GM21360 (cell line): Measurements from ENCODE around the gene BRD1.
"Not testable (repeated sequence)": the region's sequence is repeated elsewhere in the genome, so short reads cannot be mapped to it uniquely, and the experiment has no call there.

ENCODE experiments used
- ATAC-seq: cut with Tn5 transposase; IDR thresholded peaks from one replicate; pipeline ENCODE4 v1.9.1; 2021; ENCODE audit warnings: mild to moderate bottlenecking, moderate library complexity; ENCODE audit not compliant: unreplicated experiment

Gene BRD1

DNA sequence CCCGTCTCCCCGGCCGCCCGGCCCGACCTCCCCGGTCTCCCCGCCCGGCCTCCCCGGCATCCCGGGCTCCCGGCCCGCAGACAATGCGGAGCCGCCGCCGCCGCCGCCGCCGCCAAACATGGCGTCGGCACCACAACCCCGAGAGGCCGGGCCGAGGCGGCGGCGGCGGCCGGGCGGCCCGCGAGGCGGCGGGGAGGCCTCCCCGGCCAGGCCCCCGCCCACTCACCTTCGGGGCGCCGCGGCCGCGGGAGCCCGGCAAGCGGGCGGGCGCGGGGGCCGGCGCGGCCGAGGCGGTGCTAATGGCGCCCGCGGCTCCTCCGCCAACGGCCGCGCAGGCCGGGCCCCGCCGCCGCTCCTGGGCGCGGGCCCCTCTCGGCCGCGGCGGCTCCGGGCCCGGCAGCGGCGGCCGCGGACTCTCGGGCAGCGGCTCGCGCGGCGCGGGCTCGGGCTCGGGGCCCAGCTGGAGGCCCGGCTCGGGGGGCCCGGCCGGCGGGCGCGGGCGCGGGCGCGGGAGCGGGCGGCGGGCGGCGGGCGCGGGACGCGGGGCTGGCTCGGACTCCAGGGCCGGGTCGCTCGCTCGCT, 311 bp downstream of the BRD1 start:
- ATAC-seq, result no peak

DNA sequence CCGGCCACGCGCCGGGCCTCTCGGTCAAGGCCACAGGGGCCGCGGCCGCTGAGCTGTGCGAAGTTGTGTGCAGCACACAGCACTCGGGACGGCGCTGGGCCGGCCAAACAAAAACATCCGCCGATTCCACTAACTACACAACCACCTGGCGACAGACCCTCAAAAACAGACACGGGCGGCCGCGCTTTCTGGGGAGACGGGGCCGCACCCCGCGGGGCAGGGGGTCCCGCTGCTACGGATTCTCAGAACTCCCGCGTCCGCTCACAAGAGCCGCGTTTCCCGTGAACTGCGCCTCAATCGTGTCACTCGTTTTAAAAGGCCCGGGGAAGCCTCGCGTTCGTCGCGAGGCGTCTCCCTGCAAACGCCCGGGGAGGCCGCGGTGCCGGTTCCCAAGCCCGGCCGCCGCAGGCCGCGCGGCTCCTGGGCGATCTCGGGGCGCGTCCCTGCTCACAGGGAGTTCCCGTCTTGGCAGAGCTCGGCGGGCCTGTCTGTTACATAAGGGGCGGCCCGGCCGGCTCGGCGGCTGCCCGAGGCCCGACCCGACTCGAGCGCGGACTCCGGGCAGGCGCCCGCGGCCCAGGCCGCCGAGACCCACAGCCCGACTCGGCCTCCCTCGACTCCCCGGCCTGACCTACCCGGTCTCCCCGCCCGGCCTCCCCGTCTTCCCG, 936 bp downstream of the BRD1 start:
- ATAC-seq, result no peak

DNA sequence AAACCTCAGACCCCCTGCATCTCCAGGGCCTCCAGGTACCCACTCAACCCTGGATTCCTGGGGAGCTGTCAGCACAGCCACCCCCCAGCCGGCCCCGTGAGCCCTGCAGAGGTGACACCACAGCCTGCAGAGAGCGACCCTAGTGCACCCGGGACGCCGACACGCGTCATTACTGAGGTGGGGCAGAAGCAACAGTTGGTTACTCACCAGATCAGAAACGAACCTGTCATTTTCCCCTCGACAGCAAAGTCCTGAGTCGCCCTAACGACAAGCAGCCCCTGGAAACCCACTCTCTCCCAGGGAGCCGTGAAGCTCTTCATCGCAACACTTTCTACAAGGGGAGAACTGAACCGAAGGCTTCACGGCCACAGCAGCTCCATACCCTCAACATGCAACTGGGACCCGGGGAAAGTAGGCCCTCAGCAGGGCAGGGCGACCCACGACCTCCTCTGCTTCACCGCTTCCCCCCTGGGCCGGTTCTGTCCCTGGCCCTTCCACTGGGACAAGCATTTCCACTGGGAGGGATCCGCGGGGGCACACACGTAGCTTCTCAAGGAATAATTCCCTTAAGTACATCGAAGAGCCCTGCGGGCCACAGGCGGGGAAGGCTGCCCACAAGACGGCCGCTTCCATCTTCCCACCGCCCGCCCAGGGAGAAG, 1.6 kb downstream of the BRD1 start:
- ATAC-seq, result no peak

DNA sequence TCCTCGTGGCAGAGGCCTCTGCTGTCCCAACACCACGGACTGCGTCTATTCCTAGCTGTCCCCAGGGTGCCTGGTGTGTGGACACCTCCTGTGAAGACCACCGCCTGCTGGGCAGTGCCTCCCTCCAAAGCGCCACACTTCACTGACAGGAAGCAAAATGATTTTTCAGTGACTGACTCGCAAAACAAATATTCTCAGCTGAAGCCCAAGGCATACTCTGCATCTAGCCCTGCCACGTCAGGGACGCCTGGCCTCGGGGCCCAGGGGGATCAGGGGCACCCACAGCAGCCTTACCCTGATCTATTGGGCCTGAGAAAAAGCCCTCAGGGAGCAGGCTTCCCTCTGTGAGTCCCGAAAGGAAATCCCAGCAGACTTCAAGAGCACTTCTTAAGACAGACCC, 2.2 kb downstream of the BRD1 start:
- no peak for ATAC-seq

DNA sequence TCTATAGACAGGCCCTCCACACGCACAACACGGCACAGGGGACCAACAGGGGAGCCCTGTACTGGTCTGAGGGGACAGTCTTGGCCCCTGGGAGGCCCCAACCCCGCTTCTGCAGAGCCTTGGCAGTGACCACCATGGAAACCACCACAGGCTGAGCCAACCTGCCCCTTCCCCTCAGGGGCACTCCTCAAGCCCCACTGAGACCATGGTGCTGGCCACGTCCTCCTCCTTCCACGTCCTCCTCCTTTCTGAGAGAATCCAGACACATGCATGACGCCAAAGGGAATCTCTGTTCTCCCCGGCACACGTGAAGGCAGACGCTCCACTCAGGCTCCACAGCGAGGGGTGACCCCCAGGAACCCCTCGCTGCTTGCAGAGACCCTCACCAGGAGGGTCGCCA, 2.7 kb downstream of the BRD1 start:
- ATAC-seq, result no peak

DNA sequence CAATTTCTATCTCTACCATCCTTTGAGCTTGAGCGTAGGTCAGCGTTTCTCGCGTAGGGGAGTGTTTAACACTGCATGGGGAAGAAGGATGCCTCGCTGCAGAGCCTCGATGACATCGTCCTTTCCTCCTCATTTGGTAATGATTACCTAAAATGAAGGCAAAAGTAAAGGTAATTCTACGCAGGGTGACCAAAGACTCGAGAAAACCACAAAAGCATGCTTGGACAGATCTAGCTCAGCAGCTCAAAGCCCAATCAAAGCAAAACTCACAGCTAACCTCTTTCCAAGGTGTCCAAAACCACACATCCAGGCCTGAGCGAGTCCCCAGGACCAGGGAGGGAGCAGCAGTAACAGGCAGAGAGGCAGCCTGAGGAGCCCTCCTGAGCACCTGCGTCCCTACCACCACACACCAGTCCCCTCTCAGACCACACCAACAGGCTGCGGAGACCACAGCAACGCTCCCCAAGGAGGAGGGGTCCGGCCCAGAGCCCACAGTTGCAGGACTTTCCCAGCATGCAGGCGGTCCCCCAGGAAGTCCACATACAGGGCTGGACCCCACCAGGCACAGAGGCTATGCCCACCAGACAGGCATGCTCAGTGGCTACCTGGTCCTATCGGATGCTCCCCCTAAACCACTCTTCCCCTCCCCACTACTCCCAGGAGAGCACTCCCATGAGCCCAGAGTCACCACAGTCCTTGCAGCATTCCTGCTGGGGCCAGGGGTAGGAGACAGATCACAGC, 3.3 kb downstream of the BRD1 start:
- no peak for ATAC-seq

DNA sequence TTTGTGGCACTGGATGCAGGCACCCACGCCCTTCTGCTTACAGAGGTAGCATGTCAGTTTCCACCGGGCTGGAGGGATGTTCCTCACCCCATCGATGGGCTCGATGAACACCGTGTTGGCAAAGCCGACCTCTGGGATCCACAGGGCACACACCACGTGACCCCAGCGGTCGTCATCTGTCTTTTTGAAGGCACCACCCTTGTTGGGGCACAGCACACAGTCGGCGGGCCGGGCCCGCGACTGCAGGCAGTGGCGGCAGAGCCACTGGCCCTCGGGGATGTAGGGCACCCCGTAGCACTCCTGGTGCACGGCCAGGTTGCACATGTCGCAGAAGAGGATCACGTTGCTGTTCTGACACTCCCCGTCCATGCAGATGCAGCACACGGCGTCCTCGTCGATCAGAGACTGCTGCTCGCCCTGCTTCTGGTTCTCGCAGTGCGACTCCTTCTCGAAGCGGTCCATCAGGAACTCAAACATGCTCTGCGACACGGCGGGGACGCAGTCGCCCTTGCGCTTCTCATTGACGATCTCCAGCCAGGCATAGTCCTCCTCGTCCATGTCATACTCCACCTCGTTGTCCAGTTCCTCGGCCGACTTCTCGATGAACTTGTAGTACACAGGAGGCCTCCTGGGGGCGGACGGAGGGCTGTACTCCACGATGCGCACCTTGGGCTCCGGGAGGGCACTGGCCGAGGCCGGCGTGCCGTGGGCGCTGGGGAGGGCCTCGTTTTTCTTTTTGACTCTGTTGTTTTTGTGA, 4.2 kb downstream of the BRD1 start:
- no peak for ATAC-seq

DNA sequence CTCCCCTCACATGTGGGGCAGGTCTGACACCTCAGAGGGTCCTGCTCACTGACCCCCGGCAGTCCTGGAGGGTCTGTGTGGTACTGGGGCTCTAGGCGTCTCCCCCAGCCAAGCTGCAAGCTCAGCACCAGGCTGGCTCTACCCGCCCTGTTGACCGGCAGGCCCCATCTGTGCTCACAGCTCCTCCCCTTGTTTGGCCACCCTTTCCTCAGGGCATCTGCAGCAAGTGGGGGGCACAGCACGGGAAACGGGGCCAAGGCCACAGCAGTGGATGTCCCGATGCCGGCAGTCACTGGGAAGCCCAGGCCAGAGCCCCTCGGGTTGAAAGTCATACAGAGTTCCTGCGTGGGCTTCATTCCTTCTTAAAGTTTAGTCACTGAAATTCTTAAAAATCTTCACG, 5.9 kb downstream of the BRD1 start:
- ATAC-seq, result not testable (repeated sequence)

DNA sequence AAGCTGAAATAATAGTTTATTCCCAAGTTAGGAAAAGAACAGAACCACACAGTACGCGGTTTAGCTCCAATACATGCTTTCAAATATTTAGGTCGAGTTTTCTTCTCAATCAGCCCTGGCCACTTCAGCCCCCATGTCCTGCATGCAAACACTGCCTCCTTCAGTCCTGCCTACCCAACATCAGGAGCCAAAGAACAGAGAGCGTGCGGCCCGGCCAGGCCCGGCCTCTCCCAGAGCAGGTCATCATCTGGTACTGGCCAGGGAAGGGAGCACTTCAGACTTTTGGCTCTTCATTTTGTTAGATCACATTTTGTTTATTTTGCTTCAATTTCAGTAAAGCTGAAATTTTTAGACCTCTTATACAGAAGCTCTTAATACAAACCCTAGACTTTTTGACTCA, 6.7 kb downstream of the BRD1 start:
- no peak for ATAC-seq

DNA sequence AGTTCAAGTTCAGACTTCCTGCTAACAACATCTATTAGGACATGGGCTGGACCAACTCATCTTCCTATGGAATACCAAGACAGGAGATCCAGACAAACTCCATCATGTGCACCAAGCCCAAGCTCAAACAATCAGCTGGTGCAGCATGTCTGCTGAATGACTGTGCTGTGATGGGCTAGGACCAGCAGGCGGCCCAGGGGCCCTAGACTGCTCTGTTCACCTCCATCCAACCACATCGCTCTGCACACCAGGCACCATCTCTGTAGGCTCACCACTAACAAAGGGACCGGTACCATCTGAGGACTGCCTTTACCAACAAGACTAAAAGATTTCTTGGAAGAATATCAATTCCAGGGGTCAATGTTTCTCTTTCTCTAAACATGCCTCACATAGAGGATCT, 10.3 kb downstream of the BRD1 start:
- ATAC-seq, result no peak

DNA sequence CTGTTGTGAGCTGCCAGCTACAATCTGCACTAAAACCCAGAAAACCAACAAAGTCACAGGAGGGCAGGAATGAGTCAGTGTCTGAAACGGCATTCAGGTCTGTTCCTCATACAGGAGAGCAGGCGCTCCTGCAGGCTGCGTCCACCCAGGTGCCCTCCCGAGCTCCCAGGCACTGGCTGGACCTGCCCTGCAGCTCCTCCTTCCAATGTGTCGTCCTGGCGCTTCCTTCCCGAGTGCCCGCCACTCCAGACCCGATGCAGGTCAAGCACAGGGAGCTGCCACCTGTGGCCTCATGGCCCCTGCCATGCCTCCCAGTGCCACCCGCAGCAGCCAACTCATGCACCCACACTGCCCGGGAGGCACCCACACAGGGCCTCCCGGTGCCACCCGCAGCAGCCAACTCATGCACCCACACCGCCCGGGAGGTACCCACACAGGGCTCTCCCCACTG, 12.0 kb downstream of the BRD1 start:
- no peak for ATAC-seq

DNA sequence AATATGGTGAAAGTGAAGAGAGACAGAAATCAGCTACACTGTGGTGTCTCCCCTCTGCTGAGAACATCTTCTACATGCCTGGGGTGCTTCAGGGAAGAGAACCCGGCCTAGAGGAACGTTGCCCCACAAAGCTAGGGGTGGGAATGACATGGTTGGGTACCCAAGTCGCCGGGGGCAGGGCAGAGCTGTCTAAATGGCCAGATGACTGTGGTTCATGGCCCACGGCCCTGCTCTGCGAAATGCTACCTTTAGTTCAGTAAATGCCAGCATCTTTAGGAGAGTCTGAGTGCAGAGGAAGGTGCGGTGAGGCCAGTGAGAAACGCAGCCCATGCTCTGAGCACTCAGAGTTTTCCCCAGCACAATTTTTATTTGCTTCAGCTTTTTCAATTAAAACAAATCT, 12.8 kb downstream of the BRD1 start:
- no peak for ATAC-seq

DNA sequence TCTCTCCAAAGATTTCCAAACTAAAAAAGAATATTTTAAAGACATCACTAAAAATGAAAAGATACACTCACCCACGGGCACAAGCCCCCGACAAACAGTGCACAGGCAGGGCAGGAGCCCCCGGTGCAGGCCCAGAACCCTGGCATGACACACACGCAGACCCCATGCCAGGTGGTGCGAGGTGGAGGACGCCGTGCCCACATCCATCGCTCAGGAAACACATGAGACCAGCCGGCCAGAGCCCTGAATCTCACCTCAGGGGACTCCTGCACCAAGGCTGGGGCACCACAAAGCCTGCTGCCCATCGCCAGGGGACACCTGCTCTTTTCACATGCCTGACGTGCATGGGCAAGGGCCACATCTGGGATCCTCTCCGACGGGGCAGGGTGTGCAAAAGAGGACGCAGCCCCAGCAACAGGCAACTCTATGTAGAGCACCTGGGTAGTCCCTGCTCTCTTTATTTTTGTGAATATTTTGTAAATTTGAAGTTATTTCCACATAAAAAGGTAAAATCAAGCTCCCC, 13.4 kb downstream of the BRD1 start:
- no peak for ATAC-seq

DNA sequence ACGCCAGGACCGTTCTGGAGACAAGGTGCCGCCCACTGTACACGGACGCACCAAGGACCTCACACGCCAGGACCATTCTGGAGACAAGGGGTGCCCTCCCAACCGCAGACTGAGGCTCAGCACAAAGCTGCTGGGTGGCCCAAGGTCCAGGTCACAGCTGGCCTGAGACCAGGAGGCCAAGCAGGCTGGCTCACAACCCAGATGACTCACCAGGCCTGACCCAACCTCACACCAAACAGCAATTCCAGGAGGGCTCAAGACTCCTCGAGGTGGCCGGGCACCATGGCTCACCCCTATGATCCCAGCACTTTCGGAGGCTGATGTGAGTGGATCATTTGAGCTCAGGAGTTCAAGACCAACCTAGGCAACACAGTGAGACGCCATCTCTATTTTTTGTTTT, 14.8 kb downstream of the BRD1 start:
- no peak for ATAC-seq

DNA sequence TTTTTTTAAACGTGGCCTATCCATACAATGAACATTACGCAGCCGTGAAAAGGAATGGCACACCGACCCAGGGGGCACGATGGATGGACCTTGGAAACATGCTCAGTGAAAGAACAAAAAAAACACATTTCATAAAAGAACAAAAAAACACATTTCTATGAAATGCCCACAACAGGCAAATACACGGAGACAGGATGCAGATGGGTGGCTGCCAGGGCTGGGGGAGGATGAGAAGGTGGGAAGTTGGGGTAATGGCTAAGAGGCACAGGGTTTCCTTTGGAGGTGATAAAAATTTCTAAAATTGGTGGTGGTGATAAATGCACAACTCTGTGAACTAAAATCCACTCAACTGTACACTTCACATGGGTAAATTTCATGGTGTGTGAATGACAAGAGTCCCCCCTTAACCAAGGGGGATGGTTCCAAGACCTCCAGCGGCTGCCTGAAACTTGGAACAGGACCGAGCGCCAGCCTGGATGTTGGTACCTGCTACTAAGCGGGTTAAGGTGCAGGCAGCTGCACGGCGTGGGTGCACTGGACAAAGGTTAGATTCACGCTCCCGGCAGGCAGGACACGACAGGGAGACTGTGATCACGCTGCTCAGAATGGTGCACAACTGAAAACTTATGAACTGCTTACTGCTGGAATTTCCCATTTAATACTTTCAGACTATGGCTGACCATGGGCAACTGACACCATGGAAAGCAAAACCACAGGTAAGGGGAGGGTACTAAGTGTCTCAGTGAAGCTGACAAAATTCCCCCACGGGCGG, 16.5 kb downstream of the BRD1 start:
- ATAC-seq, result no peak

DNA sequence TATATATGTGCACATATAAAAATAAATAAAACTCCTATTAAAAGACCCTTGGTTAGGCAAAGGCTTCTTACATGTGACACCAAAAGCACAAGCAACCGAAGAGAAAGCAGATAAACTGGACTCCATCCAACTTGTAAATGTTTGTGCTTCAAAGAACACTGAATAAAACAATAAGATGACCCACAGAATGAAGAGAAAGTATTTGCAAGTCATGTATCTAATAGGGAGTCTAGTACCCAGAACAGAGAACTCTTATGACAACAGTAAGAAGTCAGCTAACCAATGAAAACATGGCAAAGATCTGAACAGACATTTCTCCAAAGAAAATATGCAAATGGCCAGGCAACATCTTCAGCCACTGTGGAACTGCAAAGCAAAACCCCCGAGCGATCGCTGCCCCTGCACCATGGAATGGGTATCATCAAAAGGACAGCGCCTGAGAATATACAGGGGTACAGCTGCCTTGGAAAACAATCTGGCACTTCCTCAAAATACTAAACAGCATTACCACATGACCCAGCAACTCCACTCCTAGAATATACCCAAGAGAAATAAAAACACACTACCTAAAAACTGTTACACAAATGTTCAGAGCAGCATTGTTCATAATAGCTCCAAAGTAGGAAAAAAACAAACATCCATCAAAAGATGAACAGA, 17.2 kb downstream of the BRD1 start:
- ATAC-seq, result no peak

DNA sequence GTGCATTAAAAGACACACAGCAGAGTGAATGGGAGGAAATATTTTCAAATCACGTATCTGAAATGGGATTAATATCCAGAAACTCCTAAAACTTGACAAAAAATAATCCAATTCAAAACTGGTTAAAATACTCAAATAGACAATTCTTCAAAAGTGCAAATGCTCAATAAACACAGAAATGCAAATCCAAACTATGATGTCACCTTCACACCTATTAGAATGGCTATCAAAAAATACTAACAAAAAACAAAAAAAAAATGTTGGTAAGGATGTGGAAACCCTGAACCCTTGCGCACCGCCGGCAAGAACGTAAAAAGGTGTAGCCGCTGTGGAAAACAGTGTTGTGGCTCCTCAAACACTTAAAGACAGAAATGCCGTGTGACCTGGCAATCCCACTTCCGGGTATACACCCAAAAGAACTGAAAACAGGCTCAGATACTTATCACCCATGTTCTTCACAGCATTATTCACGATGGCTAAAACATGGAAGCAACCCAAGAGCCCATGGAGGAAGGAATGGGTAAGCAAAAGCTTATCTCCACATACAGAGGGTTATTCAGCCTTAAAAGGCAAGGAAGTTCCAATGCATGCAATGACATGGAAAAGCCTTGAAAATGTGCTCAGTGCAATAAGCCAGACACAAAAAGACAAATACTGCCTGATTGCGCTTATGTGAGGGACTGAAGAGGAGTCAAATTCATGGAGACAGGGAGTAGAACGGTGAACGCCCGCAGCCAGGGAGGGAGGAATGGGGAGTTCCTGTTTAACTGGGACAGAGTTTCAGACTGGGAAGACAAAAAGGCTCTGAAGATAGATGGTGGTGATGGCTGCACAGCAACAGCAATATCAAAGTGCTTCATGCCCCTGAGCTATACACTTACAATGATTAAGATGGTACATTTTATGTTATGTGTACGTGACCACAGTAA, 19.6 kb downstream of the BRD1 start:
- ATAC-seq, result no peak

DNA sequence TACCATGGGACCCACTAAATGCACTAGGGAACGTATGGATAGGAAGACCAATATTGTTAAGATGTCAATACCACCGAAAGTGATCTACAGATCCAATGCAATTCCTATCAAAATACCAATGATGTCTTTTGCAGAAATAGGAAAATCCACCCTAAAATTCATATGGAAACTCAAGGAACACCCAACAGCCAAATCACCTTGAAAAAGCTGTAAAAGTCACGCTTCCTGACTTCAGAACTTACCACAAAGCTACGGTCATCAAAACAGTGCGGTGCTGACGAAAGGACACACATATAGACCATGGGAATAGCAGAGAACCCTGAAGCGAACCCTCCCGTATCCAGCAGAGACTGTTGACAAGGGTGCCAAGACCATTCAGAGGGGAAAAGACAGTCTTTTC, 20.5 kb downstream of the BRD1 start:
- ATAC-seq, result no peak
